SKM-1 treated with dmso at 0.1 percent for 144 hours (cell line): ENCODE results near the gene C4BPA.
A peak's percentile ranks its signal among the peaks of the same experiment; 100 is the strongest.

Experiments used
- DNase-seq: peaks from one replicate; lab custom pipeline; 2025; ENCODE audit not compliant: unreplicated experiment; lab: John Stamatoyannopoulos, UW

Gene C4BPA

GRCh38 chr1:207077012-207077411 lies 27.0 kb upstream of the C4BPA start:
- DNase-seq = no peak

GRCh38 chr1:207077470-207078377 lies 26.3 kb upstream of the C4BPA start:
- DNase-seq = peak; percentile 83

GRCh38 chr1:207078578-207079132 lies 25.4 kb upstream of the C4BPA start:
- no peak for DNase-seq

GRCh38 chr1:207079706-207080241 lies 24.3 kb upstream of the C4BPA start:
- DNase-seq = no peak

GRCh38 chr1:207081088-207081487 lies 22.9 kb upstream of the C4BPA start:
- no peak for DNase-seq

GRCh38 chr1:207081806-207082205 lies 22.2 kb upstream of the C4BPA start:
- DNase-seq = no peak

- no peak for DNase-seq
Observed at GRCh38 chr1:207084232-207084631, 19.8 kb upstream of the C4BPA start.

- peak; percentile 34 for DNase-seq
Observed at GRCh38 chr1:207084701-207085180, 19.3 kb upstream of the C4BPA start.

GRCh38 chr1:207085887-207086286 lies 18.1 kb upstream of the C4BPA start:
- DNase-seq = no peak

GRCh38 chr1:207088161-207088560 lies 15.9 kb upstream of the C4BPA start:
- no peak for DNase-seq

GRCh38 chr1:207088701-207089626 lies 15.1 kb upstream of the C4BPA start, which contains the start of gene C4BPB:
C4BPB (plus strand) TSS chr1:207088860; CDS start chr1:207089532, 672 bp downstream.
- no peak for DNase-seq

GRCh38 chr1:207089627-207090355 lies 14.2 kb upstream of the C4BPA start:
- DNase-seq = no peak

GRCh38 chr1:207091200-207091908 lies 12.7 kb upstream of the C4BPA start:
- DNase-seq = no peak

GRCh38 chr1:207093944-207094343 lies 10.1 kb upstream of the C4BPA start:
- no peak for DNase-seq

- DNase-seq = no peak
Observed at GRCh38 chr1:207097871-207098324, 6.1 kb upstream of the C4BPA start.

- no peak for DNase-seq
Observed at GRCh38 chr1:207101720-207102119, 2.3 kb upstream of the C4BPA start.

- DNase-seq = no peak
Observed at GRCh38 chr1:207102146-207102545, 1.9 kb upstream of the C4BPA start.

GRCh38 chr1:207102659-207103058 lies 1.4 kb upstream of the C4BPA start:
- no peak for DNase-seq

GRCh38 chr1:207109004-207109403 lies 5.0 kb downstream of the C4BPA start:
- DNase-seq = no peak
